Pulmonary artery endothelial cell (primary cell): ENCODE results near the gene CFAP20. TPM values are rescaled to one million over a fixed set of nuclear protein-coding genes. Genes with fewer than 3 reads are reported as not detected.
A peak's percentile ranks its signal among the peaks of the same experiment; 100 is the strongest.

Experiments used
- DNase-seq: peaks from one replicate; pipeline ENCODE4 v3.0.0-alpha.2; 2011; ENCODE audit warnings: low read depth, low spot score
- total RNA-seq: library from RNA; depleted of rRNA; stranded (reverse); fragments of >200 nt; gene quantifications from 2 replicates; pipeline ENCODE4 v1.2.3, GENCODE V29; 2014

CFAP20 gene
- total RNA-seq, result 41.7 and 57.1 TPM in 2 replicates

DNA sequence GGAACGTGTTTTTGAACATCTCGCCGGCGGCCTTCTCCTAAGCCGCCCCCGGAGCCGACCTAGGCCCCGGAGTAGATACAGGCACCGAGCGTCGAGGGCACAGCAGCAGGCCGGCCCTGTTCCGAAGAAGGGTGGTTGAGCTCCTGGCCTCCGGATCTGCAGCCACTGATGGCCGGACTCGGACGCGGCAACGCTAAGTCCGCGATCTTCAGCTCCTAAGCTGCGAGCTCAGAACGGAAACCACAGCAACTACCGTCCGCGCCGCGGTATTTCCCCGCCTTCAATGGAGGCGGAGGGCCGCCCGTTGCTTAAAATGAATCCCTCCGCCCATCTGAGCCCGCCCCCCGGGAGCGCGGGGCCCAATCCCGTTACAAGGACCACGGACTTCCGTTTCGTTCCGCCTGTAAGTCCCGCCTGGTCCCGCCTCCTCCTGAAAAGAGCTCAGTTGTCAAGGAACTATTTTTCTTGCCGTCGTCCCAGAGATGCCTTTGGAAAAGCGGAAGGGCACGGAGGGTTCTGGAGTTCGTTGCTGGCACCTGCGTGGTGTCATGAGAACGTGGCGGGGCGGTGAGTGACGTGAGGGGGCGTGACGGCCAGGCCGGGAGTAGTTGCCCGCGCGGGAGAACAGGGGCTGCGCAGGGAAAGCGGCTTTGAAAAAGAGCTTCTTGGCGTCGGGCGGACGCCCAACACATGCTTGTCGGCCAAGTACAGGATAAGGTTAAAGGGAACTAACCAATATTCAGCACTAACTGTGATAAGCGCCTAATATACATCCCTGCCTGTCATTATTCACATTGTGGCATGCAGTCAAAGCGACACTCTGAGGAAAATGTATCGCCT lies at the start of gene CFAP20:
Gene CFAP20 (minus strand): TSS at position 285 of the 840 bp plus-strand sequence. CDS start 266 bp downstream, at position 19.
- DNase-seq, result peak; percentile 100

GRCh38 chr16:58177353-58177710 lies 48.2 kb upstream of the CFAP20 start:
- no peak for DNase-seq

- DNase-seq, result no peak
Observed at GRCh38 chr16:58176608-58177352, 47.6 kb upstream of the CFAP20 start.

DNA sequence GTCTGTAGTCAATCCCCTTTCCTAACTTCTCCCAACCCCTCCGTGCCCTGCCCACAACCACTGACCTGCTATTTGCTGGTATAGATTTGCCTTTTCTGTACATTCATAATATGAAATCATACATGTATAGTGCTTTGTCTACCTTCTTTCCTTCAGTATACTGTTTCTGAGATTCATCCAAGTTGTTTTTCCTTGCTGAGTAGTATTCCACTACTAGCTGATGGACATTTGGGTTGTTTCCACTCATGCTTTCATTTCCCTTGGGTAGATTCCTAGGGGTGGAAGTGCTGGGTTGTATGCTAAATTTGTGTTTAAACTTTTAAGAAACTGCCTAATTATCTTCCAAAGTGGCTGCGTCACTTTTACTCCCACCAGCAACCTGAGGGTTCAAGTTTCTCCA lies 41.0 kb upstream of the CFAP20 start:
- no peak for DNase-seq

GRCh38 chr16:58160855-58161254 lies 31.7 kb upstream of the CFAP20 start:
- no peak for DNase-seq

- DNase-seq, result no peak
Observed at GRCh38 chr16:58158725-58159124, 29.5 kb upstream of the CFAP20 start.

GRCh38 chr16:58157951-58158540 lies 28.9 kb upstream of the CFAP20 start:
- no peak for DNase-seq

DNA sequence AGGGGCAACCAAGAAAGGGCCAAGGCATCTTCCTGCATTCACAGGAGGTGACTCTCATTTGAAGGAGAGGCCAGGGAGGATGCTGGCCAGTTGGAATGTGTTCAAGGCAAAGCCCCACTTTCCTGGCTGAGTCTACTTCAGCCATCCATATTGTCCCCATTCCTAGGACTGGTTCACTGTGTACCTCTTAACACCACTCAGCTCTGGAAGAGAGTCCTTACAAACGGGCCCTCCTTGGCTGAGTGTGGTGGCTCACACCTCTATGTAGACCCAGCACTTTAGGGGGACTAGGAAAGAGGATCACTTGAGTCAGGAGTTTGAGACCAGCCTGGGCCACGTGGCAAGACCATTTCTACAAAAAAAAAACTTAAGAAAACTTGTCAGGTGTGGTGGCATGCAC lies 28.1 kb upstream of the CFAP20 start:
- DNase-seq, result no peak

DNA sequence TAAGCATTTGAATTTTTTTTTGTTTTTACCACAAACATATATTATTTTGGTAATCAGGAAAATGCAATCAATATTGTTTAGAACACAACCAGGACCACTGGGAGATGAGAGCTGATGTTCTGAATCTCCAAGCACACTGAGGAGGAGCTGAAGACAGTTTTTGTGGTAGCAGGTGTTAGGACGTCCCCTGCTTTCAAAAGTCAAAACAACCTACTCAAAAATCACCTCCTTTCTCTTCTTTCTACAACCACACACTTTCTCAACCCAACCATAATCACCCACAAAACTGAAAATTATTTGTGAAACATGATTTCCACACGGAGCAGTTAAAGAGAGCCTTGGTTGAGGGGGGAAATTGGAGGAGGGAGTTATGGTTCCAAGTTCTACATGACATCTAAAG lies 26.7 kb upstream of the CFAP20 start:
- DNase-seq, result no peak

- DNase-seq, result no peak
Observed at GRCh38 chr16:58154345-58154744, 25.2 kb upstream of the CFAP20 start.

DNA sequence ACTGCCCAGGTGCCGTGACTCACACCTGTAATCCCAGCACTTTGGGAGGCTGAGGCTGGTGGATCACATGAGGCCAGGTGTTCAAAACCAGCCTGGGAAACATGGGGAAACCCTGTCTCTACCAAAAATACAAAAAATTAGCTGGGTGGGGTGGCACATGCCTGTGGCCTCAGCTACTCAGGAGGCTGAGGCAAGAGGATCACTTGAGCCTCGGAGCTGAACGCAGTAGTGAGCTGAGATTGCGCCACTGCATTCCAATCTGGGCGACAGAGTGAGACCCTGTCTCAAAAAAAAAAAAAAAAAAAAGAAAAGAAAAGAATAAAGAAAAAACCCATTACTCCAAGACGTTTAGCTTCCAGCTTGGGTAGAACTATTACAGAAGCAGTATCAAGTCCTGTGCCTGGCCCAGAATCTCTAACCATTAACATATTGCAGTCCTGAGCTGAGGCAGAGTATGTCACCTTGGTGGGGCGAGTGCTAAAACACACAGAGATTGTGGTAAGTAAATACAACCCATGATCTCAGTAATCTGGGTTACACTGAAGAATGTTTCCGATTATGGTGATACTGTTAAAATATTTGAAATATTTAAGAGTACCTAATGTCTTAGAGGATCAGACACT lies 23.2 kb upstream of the CFAP20 start:
- no peak for DNase-seq

GRCh38 chr16:58148526-58148925 lies 19.3 kb upstream of the CFAP20 start:
- no peak for DNase-seq

DNA sequence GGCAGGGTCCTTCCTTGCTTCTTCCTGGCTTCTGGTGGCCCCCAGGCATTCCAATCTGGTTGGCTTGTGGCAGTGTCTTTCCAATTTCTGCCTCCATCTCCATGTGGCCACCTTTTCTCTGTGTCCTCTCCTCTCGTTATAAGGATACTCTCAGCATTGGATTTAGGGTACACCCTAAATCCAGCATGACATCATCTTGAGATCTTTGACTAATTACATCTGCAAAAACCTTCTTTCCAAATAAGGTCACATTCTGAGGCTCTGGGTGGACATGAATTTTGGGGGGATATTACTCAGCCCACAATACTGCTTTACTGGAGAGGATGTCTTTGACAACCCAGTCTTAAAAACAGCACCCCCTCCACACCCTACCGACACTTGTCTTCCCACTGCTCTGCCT lies 18.9 kb upstream of the CFAP20 start:
- no peak for DNase-seq

DNA sequence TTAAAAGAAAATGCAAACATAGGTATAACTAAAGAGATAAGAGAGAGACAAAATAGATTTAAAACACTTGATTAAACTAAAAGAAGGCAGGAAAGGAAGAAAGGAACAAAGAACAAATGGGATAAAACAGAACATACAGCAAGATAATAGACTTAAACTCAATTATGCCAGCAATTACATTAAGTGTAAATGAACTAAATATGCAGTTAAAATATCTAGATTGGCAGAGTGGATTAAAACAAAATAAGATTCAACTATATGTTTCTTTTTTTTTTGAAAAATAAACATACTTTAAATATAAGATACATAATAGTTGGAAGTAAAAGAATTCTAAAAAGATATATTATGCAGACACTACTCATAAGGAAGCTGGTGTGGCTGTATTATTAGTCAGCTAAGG lies 9.7 kb upstream of the CFAP20 start:
- DNase-seq, result no peak

- no peak for DNase-seq
Observed at GRCh38 chr16:58137581-58137980, 8.4 kb upstream of the CFAP20 start.

DNA sequence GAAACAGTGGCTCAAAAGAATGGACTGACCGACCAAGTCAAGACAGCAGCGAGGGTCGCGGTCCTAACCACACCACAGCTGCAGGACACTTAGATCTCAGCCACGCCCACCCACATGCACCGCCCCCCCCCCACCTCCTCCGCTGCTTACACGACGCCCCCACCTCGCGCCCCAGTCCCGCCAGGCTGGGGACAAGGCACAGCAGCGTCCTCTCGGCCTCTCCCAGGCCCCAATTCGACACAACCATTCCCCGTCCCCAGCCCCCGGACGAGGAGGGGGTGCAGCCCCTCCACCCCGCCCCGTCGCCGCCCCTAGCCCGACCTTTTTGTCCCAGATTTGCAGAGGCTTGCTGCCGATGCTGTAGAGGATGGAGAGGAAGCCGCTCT lies 477 bp downstream of the CFAP20 start:
- DNase-seq, result no peak

DNA sequence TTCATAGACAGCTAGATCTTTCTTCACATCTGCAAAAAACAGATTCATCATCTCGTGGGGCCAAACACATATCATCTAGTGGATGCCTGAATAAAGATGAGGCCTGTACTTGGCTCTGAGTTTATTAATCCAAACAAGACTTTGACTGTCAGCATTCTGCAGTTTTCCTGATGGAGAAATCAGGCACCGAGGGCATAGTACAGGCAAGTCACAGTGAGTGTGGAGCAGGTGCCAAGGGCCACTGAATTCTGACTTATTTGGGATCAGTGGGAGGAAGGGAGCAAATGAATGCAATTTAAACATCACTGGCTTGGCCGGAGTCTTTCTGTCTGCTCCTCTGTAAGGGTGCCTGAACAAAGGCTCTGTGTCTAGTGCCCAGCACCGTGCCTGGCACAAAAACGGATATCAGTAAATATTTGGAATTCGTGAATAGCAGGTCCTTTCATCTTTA lies 975 bp downstream of the CFAP20 start:
- no peak for DNase-seq

DNA sequence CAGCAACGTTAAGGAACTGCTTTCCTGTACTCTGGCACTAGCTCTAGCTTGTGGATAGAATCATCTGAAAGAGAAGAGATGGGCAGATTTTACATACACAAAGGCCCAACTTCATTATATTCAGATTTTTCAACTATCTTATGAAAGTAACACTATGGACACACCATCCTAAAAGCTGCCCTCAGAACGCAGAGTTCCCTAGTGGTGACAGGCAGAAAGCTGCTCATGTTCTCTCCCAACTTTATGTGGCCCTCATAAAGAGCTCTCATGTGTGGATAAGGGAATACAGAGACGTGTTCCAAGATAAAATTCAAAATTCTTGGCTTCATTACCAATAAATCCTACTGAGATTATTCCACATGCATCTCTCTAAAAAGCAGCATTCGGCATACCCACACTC lies 1.5 kb downstream of the CFAP20 start:
- no peak for DNase-seq

GRCh38 chr16:58127033-58127556 lies 2.1 kb downstream of the CFAP20 start:
- DNase-seq, result peak; percentile 54

DNA sequence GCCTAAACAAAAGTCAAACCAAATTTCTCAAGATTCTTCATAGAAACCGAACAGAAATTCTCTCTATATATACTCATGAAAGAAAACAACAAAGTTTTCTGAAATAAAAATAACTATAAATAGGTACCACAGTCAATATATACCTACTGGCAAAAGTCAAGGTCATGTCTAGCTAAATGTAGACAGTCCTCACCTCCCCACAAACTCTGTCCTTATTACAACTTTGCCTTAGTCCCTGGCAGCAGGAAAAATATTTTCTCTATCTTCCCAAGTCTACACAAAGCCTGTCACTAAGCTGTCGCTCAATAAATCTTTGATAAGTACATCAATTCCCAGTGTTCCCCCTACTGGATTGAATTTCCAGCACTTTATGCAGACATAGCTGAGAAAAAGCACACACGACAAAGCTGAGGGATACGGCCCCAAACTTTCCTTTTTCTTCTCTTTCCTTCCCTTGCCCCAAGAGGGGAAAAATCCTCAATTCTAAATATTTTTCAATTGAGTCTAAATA lies 2.7 kb downstream of the CFAP20 start:
- DNase-seq, result no peak

DNA sequence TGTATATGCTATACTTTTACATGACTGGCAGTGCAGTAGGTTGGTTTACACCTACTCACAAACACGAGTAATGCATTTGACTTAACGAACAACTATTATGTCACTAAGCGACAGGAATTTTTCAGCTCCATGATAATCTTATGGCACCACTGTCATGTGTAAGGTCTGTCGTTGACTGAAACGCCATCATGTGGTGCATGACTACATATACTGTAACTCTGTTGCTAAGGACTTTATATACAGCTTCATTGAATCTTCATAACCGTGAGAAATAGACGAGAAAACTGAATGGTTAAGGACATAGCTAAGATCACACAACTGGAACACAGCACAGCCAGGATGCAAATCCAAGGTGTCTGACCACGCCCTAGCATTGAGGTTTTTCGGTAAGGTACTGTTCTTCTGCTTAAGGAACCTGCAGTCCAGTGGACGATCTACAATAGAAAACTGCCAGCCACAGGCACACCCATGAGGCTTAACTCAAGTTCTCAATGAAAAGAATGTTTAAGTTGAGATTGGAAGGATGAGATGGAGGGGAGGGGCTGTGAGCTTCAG lies 3.3 kb downstream of the CFAP20 start:
- no peak for DNase-seq
